ENCODE data around the gene FKBP1A. TPM values are rescaled to one million over a fixed set of nuclear protein-coding genes. Genes with fewer than 3 reads are reported as not detected.
A peak's percentile ranks its signal among the peaks of the same experiment; 100 is the strongest.

Gene FKBP1A
- total and polyA plus RNA-seq, 9 of the 15 experiments (the other 6 are each of a cell fraction or from before 2014, with no cell fraction given): 48.8 to 502 (median 89.6) TPM

GRCh38 chr20:1368448-1369199 lies 24.2 kb downstream of the FKBP1A start:
- Histone ChIP-seq H3K27ac (ENCODE audit: extremely low read depth, low read depth, low read length) (no peak overlapping the region), H3K36me3 (ENCODE audit: control insufficient read depth, insufficient read depth, low read length) (peaks cover 55% of the 10 kb centered on the region; the same call in 2 of the 3 replicates), H3K9ac (ENCODE audit: insufficient read depth in 1 of 2, low read depth in 2 of 2, low read length in 2 of 2) (no peak overlapping the region), H3K79me2 (ENCODE audit: control insufficient read depth, insufficient read depth, low read length) (peaks cover 8% of the 10 kb centered on the region; the same call in 2 of the 3 replicates), H3K4me1 (replicated peaks in 1 of 2; ENCODE audit: control insufficient read depth in 2 of 2, insufficient read depth in 2 of 2, low read length in 2 of 2) (peaks cover 0 to 4% of the 10 kb centered on the region in 2 experiments; a peak in 2 of 5 replicates), H2AFZ (ENCODE audit: low read depth, low read length) (no peak overlapping the region), H3K27me3 (ENCODE audit: control insufficient read depth in 2 of 2, insufficient read depth in 2 of 2, low read length in 2 of 2) (no peaks in the 10 kb centered on the region), H4K20me1 (replicated peaks; ENCODE audit: control insufficient read depth, insufficient read depth, low read length) (0 out of 2 replicates have a peak, but pooled peaks cover 4% of the 10 kb centered on the region), H3K9me1 (ENCODE audit: control insufficient read depth, insufficient read depth, low read length) (no peaks in the 10 kb centered on the region), H3K4me3 (no peak overlapping the region), H3K4me2 (ENCODE audit: insufficient read depth, low read length) (no peak overlapping the region), H3K9me3 (replicated peaks; ENCODE audit: control insufficient read depth, insufficient read depth, low read depth, low read length) (no peaks in the 10 kb centered on the region)
- no peak for ATAC-seq
- WGBS (ENCODE audit: insufficient coverage, low coverage, missing lambda C conversion rate): 80% methylated on average over 6 of the region's 7 CpGs
- in situ Hi-C loops (cut with MboI): loop anchor here (10.0 kb wide), 1 partner anchor 256 kb away; the partner anchor contains the start of gene SIRPB1
- CTCF ChIA-PET (ENCODE audit: low intra/inter-chr PET ratio): no interaction called here
- FAIRE-seq: no peak
- BruUV-seq (replicated peaks): TSS peak; percentile 60
- POLR2A ChIA-PET: no interaction called here
- no peak for DNase-seq (ENCODE audit: extremely low read depth in 1 of 4, low spot score in 3 of 4)
- intact Hi-C loops (cut with micrococcal nuclease): no loop called here
- TF ChIP-seq, protein P1, sequence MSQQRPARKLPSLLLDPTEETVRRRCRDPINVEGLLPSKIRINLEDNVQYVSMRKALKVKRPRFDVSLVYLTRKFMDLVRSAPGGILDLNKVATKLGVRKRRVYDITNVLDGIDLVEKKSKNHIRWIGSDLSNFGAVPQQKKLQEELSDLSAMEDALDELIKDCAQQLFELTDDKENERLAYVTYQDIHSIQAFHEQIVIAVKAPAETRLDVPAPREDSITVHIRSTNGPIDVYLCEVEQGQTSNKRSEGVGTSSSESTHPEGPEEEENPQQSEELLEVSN (IDR thresholded peaks at IDR 0.05; ENCODE audit: borderline replicate concordance in 1 of 2, extremely low read depth in 1 of 2, insufficient read depth in 1 of 2, insufficient read length in 1 of 2, low read depth in 1 of 2, low read length in 1 of 2, poor library complexity in 1 of 2, severe bottlenecking in 1 of 2): no peak
- TF ChIP-seq, protein P2, sequence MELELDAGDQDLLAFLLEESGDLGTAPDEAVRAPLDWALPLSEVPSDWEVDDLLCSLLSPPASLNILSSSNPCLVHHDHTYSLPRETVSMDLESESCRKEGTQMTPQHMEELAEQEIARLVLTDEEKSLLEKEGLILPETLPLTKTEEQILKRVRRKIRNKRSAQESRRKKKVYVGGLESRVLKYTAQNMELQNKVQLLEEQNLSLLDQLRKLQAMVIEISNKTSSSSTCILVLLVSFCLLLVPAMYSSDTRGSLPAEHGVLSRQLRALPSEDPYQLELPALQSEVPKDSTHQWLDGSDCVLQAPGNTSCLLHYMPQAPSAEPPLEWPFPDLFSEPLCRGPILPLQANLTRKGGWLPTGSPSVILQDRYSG (tag; conservative IDR thresholded peaks at IDR 0.05; ENCODE audit: low read depth): no peak
- TF ChIP-seq ZBTB40 (IDR thresholded peaks at IDR 0.05): no peak
- no peak for TF ChIP-seq ZBTB40 (CRISPR knock-in tag; IDR thresholded peaks at IDR 0.05)

Data from K562 (cell line).